CD4-positive, alpha-beta T cell treated with Interleukin-1 beta for 1 hour (primary cell): ENCODE data around the gene NAPG.
"Not testable (repeated sequence)": the region's sequence is repeated elsewhere in the genome, so short reads cannot be mapped to it uniquely, and the experiment has no call there.

ENCODE experiments used
- DNase-seq, 2 donors: peaks; one replicate each; pipeline ENCODE4 v3.0.0-alpha.2; 2020 to 2022

NAPG gene

DNA sequence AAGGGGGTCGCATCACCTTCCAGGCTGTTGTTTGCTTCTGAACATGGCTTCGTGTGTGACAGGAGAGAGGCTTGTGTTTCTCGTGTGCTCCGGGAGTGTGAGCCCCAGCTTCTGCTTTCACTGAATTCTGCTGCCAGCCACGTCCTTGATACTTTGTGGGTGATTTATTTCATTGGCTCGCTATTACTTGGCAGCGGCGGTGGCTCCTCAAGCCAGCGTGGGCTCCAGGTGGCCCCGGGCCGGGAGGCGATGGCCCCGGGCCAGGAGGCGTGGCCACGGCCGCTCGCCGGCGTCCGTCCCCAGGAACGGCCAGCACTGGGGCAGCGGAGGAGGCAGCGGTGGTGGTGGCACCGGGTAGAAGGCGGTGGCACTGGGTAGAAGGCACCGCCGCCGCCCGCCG lies 63.1 kb downstream of the NAPG start:
- DNase-seq: no peak

DNA sequence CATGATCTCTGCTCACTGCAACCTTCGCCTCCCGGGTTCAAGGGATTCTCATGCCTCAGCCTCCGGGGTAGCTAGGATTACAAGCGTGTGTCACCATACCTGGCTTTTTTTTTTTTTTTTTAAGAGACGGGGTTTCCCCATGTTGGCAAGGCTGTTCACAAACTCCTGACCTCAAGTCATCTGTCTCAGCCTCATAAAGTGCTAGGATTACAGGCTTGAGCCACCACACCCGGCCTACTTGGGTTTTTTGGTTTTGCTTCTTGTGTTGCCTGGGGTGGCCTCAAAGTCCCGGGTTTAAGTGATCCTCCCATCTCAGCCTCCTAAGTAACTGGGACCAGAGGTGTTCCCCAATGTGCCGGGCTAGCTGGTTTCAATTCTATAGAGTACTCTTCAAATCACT lies 64.6 kb downstream of the NAPG start:
- no peak for DNase-seq

DNA sequence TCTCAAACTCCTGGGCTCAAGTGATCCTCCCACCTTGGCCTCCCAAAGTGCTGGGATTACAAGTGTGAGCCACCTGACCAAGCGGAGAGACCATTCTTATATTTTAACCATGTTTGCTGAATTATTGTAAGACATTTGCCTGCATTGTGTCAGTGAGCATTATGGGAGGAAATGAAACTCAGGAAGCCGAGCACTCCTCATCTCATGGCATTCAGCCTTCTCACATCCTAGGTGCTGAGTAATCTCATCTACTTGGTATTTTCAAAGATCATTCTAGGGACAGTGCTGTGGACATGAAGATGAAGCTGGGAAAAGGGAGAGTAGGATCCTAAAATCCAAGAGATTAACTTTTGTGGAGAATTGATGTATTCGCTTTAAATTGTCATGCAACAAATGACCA lies 66.1 kb downstream of the NAPG start:
- no peak for DNase-seq

DNA sequence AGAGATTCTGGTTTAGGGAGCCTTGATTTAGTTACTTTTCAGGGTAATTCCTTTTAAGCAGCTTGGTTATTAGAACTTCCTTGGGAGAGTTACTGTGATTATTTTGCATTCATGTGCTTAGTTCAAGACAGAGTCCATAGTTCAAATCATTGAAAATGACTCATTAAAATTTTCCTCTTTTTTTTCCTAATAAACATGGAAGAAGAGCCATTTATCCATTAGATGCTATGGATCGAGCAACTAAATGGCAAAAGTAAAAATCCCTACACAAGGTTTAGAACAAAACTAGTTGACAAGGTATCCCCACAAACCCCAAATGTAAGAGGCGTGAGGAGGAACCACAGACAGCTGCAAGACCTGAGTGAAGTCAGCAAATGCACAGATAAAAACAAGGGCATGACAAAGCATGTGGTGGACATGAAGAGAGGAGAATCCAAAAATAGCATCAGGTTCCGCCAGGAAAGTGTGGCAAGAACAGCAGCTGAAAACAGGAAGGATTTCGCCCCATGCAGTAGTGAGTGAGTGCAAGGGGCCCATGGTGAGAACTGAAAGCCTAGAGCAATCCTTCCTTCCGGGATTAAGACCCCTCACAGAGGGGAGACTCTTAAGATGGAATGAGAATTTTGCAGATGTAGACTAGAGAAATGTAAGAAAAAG lies 67.7 kb downstream of the NAPG start:
- not testable (repeated sequence) for DNase-seq

DNA sequence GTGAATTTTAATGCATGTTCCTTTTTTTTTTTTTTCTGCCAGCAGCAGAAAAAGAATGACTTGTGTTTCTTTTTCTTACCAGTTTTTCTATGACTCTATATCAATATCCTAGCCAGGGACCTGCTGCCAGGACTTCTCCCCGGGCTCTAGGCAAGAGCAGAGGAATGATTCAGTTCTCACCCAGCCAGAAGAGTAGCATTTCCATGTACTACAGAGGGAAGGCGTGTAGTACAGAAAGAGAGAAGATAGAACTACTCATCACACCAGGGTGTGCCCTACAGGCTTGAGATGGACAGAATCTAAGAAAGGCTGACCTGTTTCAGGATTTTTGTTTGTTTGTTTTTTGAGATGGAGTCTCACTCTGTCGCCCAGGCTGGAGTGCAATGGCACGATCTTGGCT lies 70.1 kb downstream of the NAPG start:
- not testable (repeated sequence) for DNase-seq

DNA sequence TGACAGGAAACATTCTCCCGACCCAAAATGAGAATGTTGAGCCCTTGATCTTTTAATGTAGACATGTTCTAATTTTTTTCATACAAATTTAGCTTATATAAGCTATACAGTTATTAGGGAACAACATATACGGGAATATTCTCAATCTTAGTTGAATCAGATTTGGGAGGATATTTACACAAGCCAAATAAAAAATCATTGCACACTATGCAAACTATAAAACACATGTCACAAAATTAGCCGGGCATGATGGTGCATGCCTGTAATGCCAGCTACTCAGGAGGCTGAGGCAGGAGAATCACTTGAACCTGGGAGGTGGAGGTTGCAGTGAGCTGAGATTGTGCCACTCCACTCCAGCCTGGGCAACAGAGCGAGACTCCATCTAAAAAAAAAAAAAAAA lies 71.9 kb downstream of the NAPG start:
- DNase-seq: not testable (repeated sequence)

DNA sequence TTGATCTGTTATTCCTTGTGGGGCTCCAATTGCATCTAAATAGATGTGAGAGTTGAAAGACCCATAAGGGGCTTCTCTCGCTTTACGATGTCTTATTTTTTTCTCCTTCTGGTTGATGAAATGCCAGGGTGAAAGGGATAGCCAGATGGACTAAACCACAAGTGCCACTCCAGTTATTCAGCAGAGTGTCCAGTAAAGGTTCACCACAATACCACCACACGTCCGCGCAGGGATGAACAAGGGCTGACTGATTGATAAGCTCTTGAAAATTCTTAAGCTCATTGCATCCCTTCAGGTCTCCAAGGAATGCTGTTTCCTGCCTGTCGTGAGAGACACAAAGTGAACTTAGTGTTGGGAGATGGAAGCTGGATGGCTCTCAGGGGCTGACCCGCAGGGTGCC lies 74.9 kb downstream of the NAPG start:
- not testable (repeated sequence) for DNase-seq
